Activated T-cell treated with anti-CD3 and anti-CD28 coated beads for 1 hour (primary cell): ENCODE results near the gene AXDND1.

Source experiments
- DNase-seq: peaks from one replicate; pipeline ENCODE4 v3.0.0-alpha.2; 2020; ENCODE audit warnings: low read depth

The AXDND1 gene

GRCh38 chr1:179575497-179576314 lies 209.9 kb downstream of the AXDND1 start, which contains the start of gene NPHS2:
Gene NPHS2, minus strand, starts transcription at chr1:179575948. Its CDS starts 84 bp downstream, at chr1:179575864.
- no peak for DNase-seq

- no peak for DNase-seq
Observed at GRCh38 chr1:179576509-179576908, 210.7 kb downstream of the AXDND1 start.

- no peak for DNase-seq
Observed at GRCh38 chr1:179583771-179584320, 218.1 kb downstream of the AXDND1 start.

- no peak for DNase-seq
Observed at GRCh38 chr1:179586107-179586823, 220.5 kb downstream of the AXDND1 start.

- no peak for DNase-seq
Observed at GRCh38 chr1:179587336-179587735, 221.6 kb downstream of the AXDND1 start.

- DNase-seq = no peak
Observed at GRCh38 chr1:179588425-179589024, 222.8 kb downstream of the AXDND1 start.

GRCh38 chr1:179589509-179589908 lies 223.7 kb downstream of the AXDND1 start:
- DNase-seq = no peak

GRCh38 chr1:179590671-179591070 lies 224.9 kb downstream of the AXDND1 start:
- no peak for DNase-seq

- no peak for DNase-seq
Observed at GRCh38 chr1:179591253-179591591, 225.5 kb downstream of the AXDND1 start.

GRCh38 chr1:179591592-179592580 lies 226.1 kb downstream of the AXDND1 start, which contains the start of gene TDRD5:
Gene TDRD5, plus strand, starts transcription at chr1:179591832. Its CDS starts 784 bp downstream, at chr1:179592616.
- no peak for DNase-seq

- no peak for DNase-seq
Observed at GRCh38 chr1:179598631-179599030, 232.9 kb downstream of the AXDND1 start.

- no peak for DNase-seq
Observed at GRCh38 chr1:179599623-179600249, 234.0 kb downstream of the AXDND1 start.

- no peak for DNase-seq
Observed at GRCh38 chr1:179601093-179601492, 235.3 kb downstream of the AXDND1 start.
